K562 (cell line): Measurements from ENCODE around the gene SLC7A6. TPM values are rescaled to one million over a fixed set of nuclear protein-coding genes. Genes with fewer than 3 reads are reported as not detected.

ENCODE experiments used
- ATF6 ChIP-seq: sonication (generic); formaldehyde crosslinking; IDR thresholded peaks from 2 replicates; pipeline ENCODE4 v1.4.0; 2020; ENCODE audit warnings: mild to moderate bottlenecking, missing genetic modification reagents
- BACH1 ChIP-seq: fragments of 200-800 bp; sonication (Bioruptor generic); IDR thresholded peaks from 2 replicates; pipeline ENCODE4 v1.6.1; 2016; ENCODE audit warnings: missing genetic modification characterization, missing compliant biosample characterization
- FOXP4 ChIP-seq: sonication (generic); formaldehyde crosslinking; IDR thresholded peaks from 2 replicates; pipeline ENCODE4 v1.8.0; 2022; ENCODE audit warnings: mild to moderate bottlenecking, missing genetic modification reagents, borderline replicate concordance
- NR2C2 ChIP-seq, 2 experiments: fragments of 200-800 bp in 1 of 2; sonication (Bioruptor generic) in 1 of 2; sonication (generic) in 1 of 2; formaldehyde crosslinking in 1 of 2; IDR thresholded peaks; 2 replicates each; pipeline versions ENCODE4 v1.6.1 to v1.8.0; 2016 to 2022; ENCODE audit warnings: mild to moderate bottlenecking in 1 of 2, missing compliant biosample characterization in 1 of 2, missing genetic modification characterization in 1 of 2, missing genetic modification reagents in 1 of 2
- SMC3 ChIP-seq: conservative IDR thresholded peaks from 2 replicates; pipeline ENCODE4 v1.6.1; 2011; ENCODE audit warnings: low read depth, low read length, improper control_type of control experiment; ENCODE audit not compliant: insufficient read depth
- SP2 ChIP-seq: IDR thresholded peaks from 2 replicates; pipeline ENCODE4 v1.6.1; 2011; ENCODE audit warnings: mild to moderate bottlenecking, low read depth, low read length, moderate library complexity; ENCODE audit not compliant: poor library complexity, severe bottlenecking; ENCODE audit errors: extremely low read depth
- TAF9B ChIP-seq: fragments of 450-650 bp; IDR thresholded peaks from 2 replicates; pipeline ENCODE4 v1.6.1; 2018; ENCODE audit warnings: mild to moderate bottlenecking; ENCODE audit not compliant: partially characterized antibody
- ZC3H11A ChIP-seq: IDR thresholded peaks from 2 replicates; pipeline ENCODE4 v1.6.1; 2012; ENCODE audit warnings: low read depth, low read length, improper control_type of control experiment
- ZFX ChIP-seq: sonication (generic); formaldehyde crosslinking; IDR thresholded peaks from 2 replicates; pipeline ENCODE4 v1.8.0; 2022; ENCODE audit warnings: mild to moderate bottlenecking, missing genetic modification reagents, moderate library complexity
- ZNF3 ChIP-seq: fragments of 250-450 bp; sonication (Bioruptor Pico); IDR thresholded peaks from 2 replicates; pipeline ENCODE4 v1.5.0; 2021; ENCODE audit warnings: mild to moderate bottlenecking, moderate library complexity
- ZSCAN29 ChIP-seq: fragments of 450-650 bp; IDR thresholded peaks from 2 replicates; pipeline ENCODE4 v1.6.1; 2017
- polyA plus RNA-seq, 8 experiments: library from polyadenylated mRNA; depleted of rRNA in 4 of 8; stranded (reverse) in 5 of 8; unstranded in 3 of 8; fragments of >200 nt; fragmentation: Nextera tagmentation in 2 of 8; fragmentation: Illumina TruSeq in 1 of 8; extraction: Ambion mirVana in 2 of 8; extraction: Trizol in 1 of 8; gene quantifications; 2 replicates each; pipeline versions ENCODE4 v1.2.1 to v1.2.3, GENCODE V29; 2011 to 2014; ENCODE audit warnings: inconsistent platforms in 1 of 8, missing spikeins in 1 of 8
- total RNA-seq, 7 experiments: library from RNA; depleted of rRNA in 6 of 7; stranded (reverse); fragments of >200 nt in 6 of 7; fragmentation: Illumina TruSeq in 2 of 7; extraction: Trizol in 2 of 7; gene quantifications; 2 replicates each; pipeline versions ENCODE4 v1.2.1 to v1.2.3, GENCODE V29; 2011 to 2021; ENCODE audit warnings: low replicate concordance in 1 of 7
- TF ChIP-seq, protein P1 (sequence below): sonication (generic); formaldehyde crosslinking; IDR thresholded peaks from 2 replicates; pipeline ENCODE4 v1.9.0; 2022; ENCODE audit warnings: mild to moderate bottlenecking, missing genetic modification reagents
- TF ChIP-seq, protein P2 (sequence below): fragments of 150-350 bp; IDR thresholded peaks from 2 replicates; pipeline ENCODE4 v1.6.1; 2014; ENCODE audit warnings: low read depth, mild to moderate bottlenecking, low read length, borderline replicate concordance
- TF ChIP-seq, protein P3 (sequence below): sonication (generic); formaldehyde crosslinking; IDR thresholded peaks from 2 replicates; pipeline ENCODE4 v1.8.1; 2023; ENCODE audit warnings: mild to moderate bottlenecking, missing genetic modification reagents

SLC7A6 gene
- total and polyA plus RNA-seq, 9 of the 15 experiments (the other 6 are each of a cell fraction or from before 2014, with no cell fraction given) = 12.6 to 60.1 (median 29.8) TPM

DNA sequence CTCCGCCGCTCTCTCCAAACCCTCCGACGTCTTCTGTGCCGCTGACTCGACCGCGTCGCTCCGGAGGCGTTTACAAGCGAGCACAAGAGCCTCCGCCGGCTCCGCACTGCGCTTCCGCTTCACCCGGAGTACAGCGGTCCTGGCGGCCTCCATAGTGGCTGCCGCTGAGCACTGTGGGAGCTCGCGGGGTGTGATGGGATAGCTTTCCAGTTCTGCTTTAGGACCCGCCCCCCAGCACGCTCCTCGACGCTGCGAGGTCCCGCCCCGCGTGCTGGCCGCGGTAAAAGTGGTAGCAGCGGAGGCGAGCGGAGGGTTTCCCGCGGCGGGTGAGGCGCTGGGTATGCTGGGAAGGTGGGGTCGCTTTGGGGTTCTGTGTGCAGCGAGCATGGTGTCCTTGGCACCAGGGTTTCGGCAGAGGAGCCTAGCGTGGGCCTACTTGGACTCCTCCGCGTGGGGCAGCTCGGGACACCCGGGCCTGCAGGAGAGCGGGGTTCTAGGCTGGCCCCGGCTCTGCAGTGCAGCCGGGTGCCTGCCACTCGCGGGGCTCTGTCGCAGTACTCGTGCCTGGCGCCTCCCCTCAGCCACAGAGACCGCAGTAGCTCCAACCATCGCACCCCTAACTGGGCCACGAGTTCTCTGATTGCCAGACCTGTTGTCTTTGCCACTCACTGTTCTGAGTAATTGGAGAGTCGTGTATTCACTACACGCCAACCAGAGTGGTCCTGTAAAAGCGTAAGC is 46.6 kb downstream of the SLC7A6 start, which contains the start of the genes PRMT7 and SLC7A6OS (continued):
- TF ChIP-seq ATF6 (CRISPR knock-in tag) (peak; percentile 94), SMC3 (peak; percentile 3; the same call in 1 of the 2 replicates), NR2C2 (CRISPR knock-in tag; IDR thresholded peaks at IDR 0.05) (0 out of 2 replicates have a peak, but pooled peaks have one; percentile 46), NR2C2 (tag; IDR thresholded peaks at IDR 0.05) (peak; percentile 59), ZC3H11A (no peak), TAF9B (peak; percentile 84), ZFX (peak; percentile 93), ZNF3 (CRISPR knock-in tag) (no peak), BACH1 (tag) (no peak), ZSCAN29 (no peak; the same call in 1 of the 2 replicates), SP2 (no peak), FOXP4 (CRISPR knock-in tag) (no peak)
- TF ChIP-seq, protein P1, sequence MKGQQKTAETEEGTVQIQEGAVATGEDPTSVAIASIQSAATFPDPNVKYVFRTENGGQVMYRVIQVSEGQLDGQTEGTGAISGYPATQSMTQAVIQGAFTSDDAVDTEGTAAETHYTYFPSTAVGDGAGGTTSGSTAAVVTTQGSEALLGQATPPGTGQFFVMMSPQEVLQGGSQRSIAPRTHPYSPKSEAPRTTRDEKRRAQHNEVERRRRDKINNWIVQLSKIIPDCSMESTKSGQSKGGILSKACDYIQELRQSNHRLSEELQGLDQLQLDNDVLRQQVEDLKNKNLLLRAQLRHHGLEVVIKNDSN (CRISPR knock-in tag) = no peak; the same call in 1 of the 2 replicates
- TF ChIP-seq, protein P2, sequence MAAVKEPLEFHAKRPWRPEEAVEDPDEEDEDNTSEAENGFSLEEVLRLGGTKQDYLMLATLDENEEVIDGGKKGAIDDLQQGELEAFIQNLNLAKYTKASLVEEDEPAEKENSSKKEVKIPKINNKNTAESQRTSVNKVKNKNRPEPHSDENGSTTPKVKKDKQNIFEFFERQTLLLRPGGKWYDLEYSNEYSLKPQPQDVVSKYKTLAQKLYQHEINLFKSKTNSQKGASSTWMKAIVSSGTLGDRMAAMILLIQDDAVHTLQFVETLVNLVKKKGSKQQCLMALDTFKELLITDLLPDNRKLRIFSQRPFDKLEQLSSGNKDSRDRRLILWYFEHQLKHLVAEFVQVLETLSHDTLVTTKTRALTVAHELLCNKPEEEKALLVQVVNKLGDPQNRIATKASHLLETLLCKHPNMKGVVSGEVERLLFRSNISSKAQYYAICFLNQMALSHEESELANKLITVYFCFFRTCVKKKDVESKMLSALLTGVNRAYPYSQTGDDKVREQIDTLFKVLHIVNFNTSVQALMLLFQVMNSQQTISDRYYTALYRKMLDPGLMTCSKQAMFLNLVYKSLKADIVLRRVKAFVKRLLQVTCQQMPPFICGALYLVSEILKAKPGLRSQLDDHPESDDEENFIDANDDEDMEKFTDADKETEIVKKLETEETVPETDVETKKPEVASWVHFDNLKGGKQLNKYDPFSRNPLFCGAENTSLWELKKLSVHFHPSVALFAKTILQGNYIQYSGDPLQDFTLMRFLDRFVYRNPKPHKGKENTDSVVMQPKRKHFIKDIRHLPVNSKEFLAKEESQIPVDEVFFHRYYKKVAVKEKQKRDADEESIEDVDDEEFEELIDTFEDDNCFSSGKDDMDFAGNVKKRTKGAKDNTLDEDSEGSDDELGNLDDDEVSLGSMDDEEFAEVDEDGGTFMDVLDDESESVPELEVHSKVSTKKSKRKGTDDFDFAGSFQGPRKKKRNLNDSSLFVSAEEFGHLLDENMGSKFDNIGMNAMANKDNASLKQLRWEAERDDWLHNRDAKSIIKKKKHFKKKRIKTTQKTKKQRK = no peak
- TF ChIP-seq, protein P3, sequence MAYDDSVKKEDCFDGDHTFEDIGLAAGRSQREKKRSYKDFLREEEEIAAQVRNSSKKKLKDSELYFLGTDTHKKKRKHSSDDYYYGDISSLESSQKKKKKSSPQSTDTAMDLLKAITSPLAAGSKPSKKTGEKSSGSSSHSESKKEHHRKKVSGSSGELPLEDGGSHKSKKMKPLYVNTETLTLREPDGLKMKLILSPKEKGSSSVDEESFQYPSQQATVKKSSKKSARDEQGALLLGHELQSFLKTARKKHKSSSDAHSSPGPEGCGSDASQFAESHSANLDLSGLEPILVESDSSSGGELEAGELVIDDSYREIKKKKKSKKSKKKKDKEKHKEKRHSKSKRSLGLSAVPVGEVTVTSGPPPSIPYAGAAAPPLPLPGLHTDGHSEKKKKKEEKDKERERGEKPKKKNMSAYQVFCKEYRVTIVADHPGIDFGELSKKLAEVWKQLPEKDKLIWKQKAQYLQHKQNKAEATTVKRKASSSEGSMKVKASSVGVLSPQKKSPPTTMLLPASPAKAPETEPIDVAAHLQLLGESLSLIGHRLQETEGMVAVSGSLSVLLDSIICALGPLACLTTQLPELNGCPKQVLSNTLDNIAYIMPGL (CRISPR knock-in tag) = no peak
